Activated CD8-positive, alpha-beta T cell treated with anti-CD3 and anti-CD28 coated beads, Interleukin-2, amount 10 ng/mL, durations not matched to agents 7 days and 5 days (primary cell): ENCODE results near the gene SCN4B. TPM values are rescaled to one million over a fixed set of nuclear protein-coding genes. Genes with fewer than 3 reads are reported as not detected.

Experiments
- ATAC-seq: fragments of 150-1000 bp; cut with Tn5 transposase; one replicate; pipeline ENCODE4 v1.10.0; 2021; ENCODE audit warnings: moderate library complexity
- CTCF ChIA-PET: fragments of 350-600 bp; sonication (Branson Sonifier 250); formaldehyde crosslinking; loops from one replicate; lab custom pipeline; 2021; ENCODE audit warnings: antibody characterized with exemption; lab: Charles Lee
- POLR2A ChIA-PET: fragments of 350-600 bp; sonication (Branson Sonifier 250); formaldehyde crosslinking; loops from one replicate; lab custom pipeline; 2021; ENCODE audit warnings: antibody characterized with exemption; lab: Charles Lee
- DNase-seq: peaks from one replicate; pipeline ENCODE4 v3.0.0-alpha.2; 2020
- H3K27ac Mint-ChIP-seq: one replicate; pipeline ENCODE4 v1.8.0; 2021; ENCODE audit warnings: mild to moderate bottlenecking, mixed read lengths
- H3K27me3 Mint-ChIP-seq: one replicate; pipeline ENCODE4 v1.8.0; 2021; ENCODE audit warnings: low read depth, mixed read lengths
- H3K36me3 Mint-ChIP-seq: one replicate; pipeline ENCODE4 v1.8.0; 2021; ENCODE audit warnings: low read depth, mixed read lengths
- H3K4me1 Mint-ChIP-seq: one replicate; pipeline ENCODE4 v1.8.0; 2021; ENCODE audit warnings: low read depth, mixed read lengths
- H3K4me3 Mint-ChIP-seq: one replicate; pipeline ENCODE4 v1.8.0; 2021; ENCODE audit warnings: mild to moderate bottlenecking, mixed read lengths
- H3K9me3 Mint-ChIP-seq: one replicate; pipeline ENCODE4 v1.8.0; 2022; ENCODE audit warnings: mixed read lengths; ENCODE audit not compliant: insufficient read depth
- total RNA-seq, 2 experiments: library from RNA; stranded (reverse); gene quantifications; one replicate each; pipeline ENCODE4 v1.2.3, GENCODE V29; 2021

SCN4B gene
- total RNA-seq, 2 experiments from 2014 or later: 0.05 TPM

GRCh38 chr11:118126082-118126838 is 26.4 kb downstream of the SCN4B start:
- ATAC-seq (no peak), DNase-seq (no peak)
- CTCF ChIA-PET: no interaction called here
- Mint-ChIP-seq H3K27me3 (peaks cover 18% of the 10 kb centered on the region), H3K36me3 (no peaks in the 10 kb centered on the region), H3K9me3 (no peaks in the 10 kb centered on the region), H3K4me1 (peaks cover 7% of the 10 kb centered on the region), H3K27ac (no peak overlapping the region), H3K4me3 (no peak overlapping the region)
- POLR2A ChIA-PET: interaction anchor here (0.5 kb wide), 1 partner anchor 186 kb away, joined by 4 read pairs; no protein-coding TSS in a partner anchor

GRCh38 chr11:118124929-118125535 is 27.6 kb downstream of the SCN4B start:
- Mint-ChIP-seq H3K9me3 (peaks cover 9% of the 10 kb centered on the region), H3K27me3 (peaks cover 16% of the 10 kb centered on the region), H3K36me3 (peaks cover 6% of the 10 kb centered on the region), H3K4me3 (no peak overlapping the region), H3K27ac (no peak overlapping the region), H3K4me1 (peaks cover 9% of the 10 kb centered on the region)
- POLR2A ChIA-PET: no interaction called here
- CTCF ChIA-PET: interaction anchor here (1.6 kb wide), 1 partner anchor 47 kb away, joined by 4 read pairs; no protein-coding TSS in a partner anchor
- DNase-seq: no peak
- ATAC-seq: no peak

- peaks cover 11% of the 10 kb centered on the region for H3K9me3 Mint-ChIP-seq
- no peak overlapping the region for H3K4me3 Mint-ChIP-seq
- DNase-seq: no peak
- no peak overlapping the region for H3K27ac Mint-ChIP-seq
- POLR2A ChIA-PET: no interaction called here
- H3K4me1 Mint-ChIP-seq: peaks cover 26% of the 10 kb centered on the region
- peaks cover 7% of the 10 kb centered on the region for H3K27me3 Mint-ChIP-seq
- CTCF ChIA-PET: interaction anchor here (2.2 kb wide), 1 partner anchor 24 kb away, joined by 5 read pairs; no protein-coding TSS in a partner anchor
- no peak for ATAC-seq
- peaks cover 6% of the 10 kb centered on the region for H3K36me3 Mint-ChIP-seq
Observed at GRCh38 chr11:118120793-118121192, 31.8 kb downstream of the SCN4B start.

GRCh38 chr11:118117790-118118601 is 34.6 kb downstream of the SCN4B start:
- Mint-ChIP-seq H3K4me3 (peak overlapping the region; percentile 64), H3K36me3 (peaks cover 6% of the 10 kb centered on the region), H3K27ac (peak overlapping the region; percentile 80), H3K27me3 (peaks cover 7% of the 10 kb centered on the region), H3K9me3 (peaks cover 11% of the 10 kb centered on the region), H3K4me1 (peaks cover 51% of the 10 kb centered on the region)
- CTCF ChIA-PET: interaction anchor here (1.0 to 1.3 kb wide), 4 partner anchors 54 to 311 kb away, joined by 3 to 4 read pairs (median 4); no protein-coding TSS in a partner anchor
- ATAC-seq (peak; percentile 83), DNase-seq (peak; percentile 55)
- POLR2A ChIA-PET: interaction anchor here (0.6 kb wide), 1 partner anchor 165 kb away, joined by 3 read pairs; no protein-coding TSS in a partner anchor

- Mint-ChIP-seq H3K4me3 (no peak overlapping the region), H3K27me3 (no peaks in the 10 kb centered on the region), H3K36me3 (no peaks in the 10 kb centered on the region), H3K9me3 (peaks cover 2% of the 10 kb centered on the region), H3K4me1 (peaks cover 64% of the 10 kb centered on the region), H3K27ac (peak overlapping the region; percentile 30)
- DNase-seq (no peak), ATAC-seq (no peak)
- ChIA-PET POLR2A (no interaction called here), CTCF (interaction anchor here (0.8 to 1.1 kb wide), 3 partner anchors 57 to 168 kb away, joined by 3 to 4 read pairs (median 4); no protein-coding TSS in a partner anchor)
Observed at GRCh38 chr11:118115048-118115447, 37.6 kb downstream of the SCN4B start.

- Mint-ChIP-seq H3K27me3 (no peaks in the 10 kb centered on the region), H3K27ac (peak overlapping the region; percentile 30), H3K4me1 (peaks cover 64% of the 10 kb centered on the region), H3K9me3 (no peaks in the 10 kb centered on the region), H3K36me3 (no peaks in the 10 kb centered on the region), H3K4me3 (no peak overlapping the region)
- ATAC-seq (no peak), DNase-seq (no peak)
- CTCF ChIA-PET: interaction anchor here (0.8 to 1.4 kb wide), 5 partner anchors 20 to 307 kb away, joined by 3 to 6 read pairs (median 4); no protein-coding TSS in a partner anchor
- POLR2A ChIA-PET: interaction anchor here (0.6 kb wide), 1 partner anchor 18 kb away, joined by 3 read pairs; no protein-coding TSS in a partner anchor
Observed at GRCh38 chr11:118114266-118114665, 38.4 kb downstream of the SCN4B start.

- H3K9me3 Mint-ChIP-seq: no peaks in the 10 kb centered on the region
- no peaks in the 10 kb centered on the region for H3K36me3 Mint-ChIP-seq
- no peak overlapping the region for H3K27ac Mint-ChIP-seq
- peaks cover 57% of the 10 kb centered on the region for H3K4me1 Mint-ChIP-seq
- DNase-seq (no peak), ATAC-seq (no peak)
- H3K4me3 Mint-ChIP-seq: no peak overlapping the region
- ChIA-PET POLR2A (no interaction called here), CTCF (interaction anchor here (1.1 to 1.4 kb wide), 2 partner anchors 22 to 305 kb away, joined by 4 to 6 read pairs; no protein-coding TSS in a partner anchor)
- no peaks in the 10 kb centered on the region for H3K27me3 Mint-ChIP-seq
Observed at GRCh38 chr11:118112711-118113430, 39.8 kb downstream of the SCN4B start.

GRCh38 chr11:118111744-118112035 is 40.9 kb downstream of the SCN4B start:
- POLR2A ChIA-PET: no interaction called here
- Mint-ChIP-seq H3K27ac (peak overlapping the region; percentile 21), H3K4me1 (peaks cover 45% of the 10 kb centered on the region), H3K4me3 (no peak overlapping the region), H3K27me3 (no peaks in the 10 kb centered on the region), H3K36me3 (no peaks in the 10 kb centered on the region), H3K9me3 (no peaks in the 10 kb centered on the region)
- DNase-seq (no peak), ATAC-seq (no peak)
- CTCF ChIA-PET: no interaction called here

GRCh38 chr11:118111019-118111743 is 41.4 kb downstream of the SCN4B start:
- H3K27me3 Mint-ChIP-seq: peaks cover under 1% of the 10 kb centered on the region
- ATAC-seq (no peak), DNase-seq (no peak)
- CTCF ChIA-PET: no interaction called here
- H3K9me3 Mint-ChIP-seq: no peaks in the 10 kb centered on the region
- no peak overlapping the region for H3K4me3 Mint-ChIP-seq
- peaks cover 42% of the 10 kb centered on the region for H3K4me1 Mint-ChIP-seq
- no peaks in the 10 kb centered on the region for H3K36me3 Mint-ChIP-seq
- POLR2A ChIA-PET: no interaction called here
- H3K27ac Mint-ChIP-seq: no peak overlapping the region

- DNase-seq: no peak
- CTCF ChIA-PET: interaction anchor here (1.0 kb wide), 1 partner anchor 34 kb away, joined by 3 read pairs; no protein-coding TSS in a partner anchor
Observed at GRCh38 chr11:118109231-118109630, 43.4 kb downstream of the SCN4B start.

More at GRCh38 chr11:118109231-118109630, 43.4 kb downstream of the SCN4B start:
- Mint-ChIP-seq H3K4me1 (peaks cover 27% of the 10 kb centered on the region), H3K27me3 (peaks cover 7% of the 10 kb centered on the region), H3K27ac (no peak overlapping the region), H3K4me3 (no peak overlapping the region), H3K36me3 (no peaks in the 10 kb centered on the region), H3K9me3 (no peaks in the 10 kb centered on the region)
- POLR2A ChIA-PET: interaction anchor here (0.6 kb wide), 1 partner anchor 256 kb away, joined by 4 read pairs; no protein-coding TSS in a partner anchor
- ATAC-seq: no peak
